H9 (cell line): ENCODE data around the gene CBLN3. TPM values are rescaled to one million over a fixed set of nuclear protein-coding genes. Genes with fewer than 3 reads are reported as not detected.

ENCODE experiments used
- DNase-seq: peaks from one replicate; pipeline ENCODE4 v3.0.0-alpha.2; 2017
- H2AFZ ChIP-seq: one replicate; pipeline ENCODE4 v1.6.1; 2013; ENCODE audit warnings: mild to moderate bottlenecking, low read length, control low read depth, moderate library complexity
- H2AK5ac ChIP-seq: 2 replicates; pipeline ENCODE4 v1.6.1; 2013; ENCODE audit warnings: low read length, control low read depth, mixed read lengths; ENCODE audit not compliant: insufficient read length
- H2BK120ac ChIP-seq: one replicate; pipeline ENCODE4 v1.6.1; 2013; ENCODE audit warnings: low read depth, mild to moderate bottlenecking, low read length, control low read depth, inconsistent platforms; ENCODE audit not compliant: poor library complexity, severe bottlenecking
- H2BK12ac ChIP-seq: 2 replicates; pipeline ENCODE4 v1.6.1; 2013; ENCODE audit warnings: low read length, control low read depth, mixed read lengths, low read depth; ENCODE audit not compliant: insufficient read length
- H2BK15ac ChIP-seq: 2 replicates; pipeline ENCODE4 v1.6.1; 2013; ENCODE audit warnings: low read depth, low read length, control low read depth
- H2BK20ac ChIP-seq: one replicate; pipeline ENCODE4 v1.6.1; 2013; ENCODE audit warnings: low read depth, mild to moderate bottlenecking, low read length, control low read depth, inconsistent platforms; ENCODE audit not compliant: poor library complexity, severe bottlenecking
- H2BK5ac ChIP-seq: 2 replicates; pipeline ENCODE4 v1.6.1; 2013; ENCODE audit warnings: low read length, control low read depth, mixed read lengths; ENCODE audit not compliant: insufficient read length
- H3K14ac ChIP-seq: 2 replicates; pipeline ENCODE4 v1.6.1; 2013; ENCODE audit warnings: low read length, control low read depth; ENCODE audit not compliant: insufficient read depth
- H3K18ac ChIP-seq: 2 replicates; pipeline ENCODE4 v1.6.1; 2013; ENCODE audit warnings: low read depth, mild to moderate bottlenecking, mixed read lengths, low read length, control low read depth; ENCODE audit not compliant: insufficient read length
- H3K23ac ChIP-seq: 2 replicates; pipeline ENCODE4 v1.6.1; 2013; ENCODE audit warnings: low read length, control low read depth, mixed read lengths, low read depth; ENCODE audit not compliant: insufficient read length
- H3K23me2 ChIP-seq: 2 replicates; pipeline ENCODE4 v1.6.1; 2013; ENCODE audit warnings: low read depth, mild to moderate bottlenecking, mixed read lengths, low read length, control low read depth; ENCODE audit not compliant: insufficient read length, poor library complexity, severe bottlenecking
- H3K27ac ChIP-seq: 2 replicates; pipeline ENCODE4 v1.5.1; 2013; ENCODE audit warnings: low read length, control low read depth, mixed read lengths, low read depth; ENCODE audit not compliant: insufficient read length
- H3K27me3 ChIP-seq: 2 replicates; pipeline ENCODE4 v1.6.1; 2013; ENCODE audit warnings: low read length, control low read depth, inconsistent platforms; ENCODE audit not compliant: insufficient read depth
- H3K4ac ChIP-seq: 2 replicates; pipeline ENCODE4 v1.6.1; 2013; ENCODE audit warnings: low read depth, mild to moderate bottlenecking, control low read depth, inconsistent platforms, low read length, moderate library complexity
- H3K4me1 ChIP-seq: 2 replicates; pipeline ENCODE4 v1.6.1; 2013; ENCODE audit warnings: low read length, control low read depth, inconsistent platforms; ENCODE audit not compliant: insufficient read depth
- H3K4me2 ChIP-seq: 2 replicates; pipeline ENCODE4 v1.6.1; 2013; ENCODE audit warnings: low read length, control low read depth, mixed read lengths; ENCODE audit not compliant: insufficient read length, insufficient read depth
- H3K56ac ChIP-seq: 2 replicates; pipeline ENCODE4 v1.6.1; 2013; ENCODE audit warnings: low read depth, mild to moderate bottlenecking, mixed read lengths, low read length, control low read depth; ENCODE audit not compliant: insufficient read length
- H3K79me1 ChIP-seq: 2 replicates; pipeline ENCODE4 v1.6.1; 2013; ENCODE audit warnings: low read depth, mild to moderate bottlenecking, moderate library complexity, low read length, control low read depth, inconsistent platforms; ENCODE audit not compliant: insufficient read depth, poor library complexity, severe bottlenecking
- H3K79me2 ChIP-seq: 2 replicates; pipeline ENCODE4 v1.6.1; 2013; ENCODE audit warnings: low read length, control low read depth, inconsistent platforms; ENCODE audit not compliant: insufficient read depth
- H3K9ac ChIP-seq: 2 replicates; pipeline ENCODE4 v1.6.1; 2013; ENCODE audit warnings: low read length, control low read depth, mixed read lengths; ENCODE audit not compliant: insufficient read length; ENCODE audit errors: extremely low read depth
- H3K9me3 ChIP-seq: one replicate; pipeline ENCODE4 v1.6.1; 2013; ENCODE audit warnings: low read depth, low read length, inconsistent platforms; ENCODE audit not compliant: control insufficient read depth
- H3T11ph ChIP-seq: one replicate; pipeline ENCODE4 v1.6.1; 2013; ENCODE audit warnings: mild to moderate bottlenecking, low read length, control low read depth, inconsistent platforms
- H4K20me1 ChIP-seq: one replicate; pipeline ENCODE4 v1.6.1; 2013; ENCODE audit not compliant: control insufficient read depth, insufficient read length, insufficient read depth
- H4K5ac ChIP-seq: 2 replicates; pipeline ENCODE4 v1.6.1; 2013; ENCODE audit warnings: low read depth, mild to moderate bottlenecking, mixed read lengths, low read length, control low read depth; ENCODE audit not compliant: insufficient read length
- H4K8ac ChIP-seq: replicated peaks from 2 replicates; pipeline ENCODE4 v1.6.1; 2013; ENCODE audit warnings: low read length, control low read depth, mixed read lengths, low read depth; ENCODE audit not compliant: insufficient read length
- H4K91ac ChIP-seq: 2 replicates; pipeline ENCODE4 v1.6.1; 2013; ENCODE audit warnings: low read depth, mild to moderate bottlenecking, moderate library complexity, mixed read lengths, low read length, control low read depth; ENCODE audit not compliant: insufficient read length
- H3K27ac Mint-ChIP-seq, 3 experiments: 2 replicates in 2 of 3; 3 replicates in 1 of 3; pipeline ENCODE4 v1.8.0; 2020 to 2021; ENCODE audit warnings: mixed read lengths in 3 of 3, mild to moderate bottlenecking in 1 of 3, moderate library complexity in 1 of 3
- H3K27me3 Mint-ChIP-seq: 2 replicates; pipeline ENCODE4 v1.8.0; 2021; ENCODE audit warnings: low read depth, mild to moderate bottlenecking, moderate library complexity, mixed read lengths
- H3K36me3 Mint-ChIP-seq, 3 experiments: 2 replicates in 2 of 3; 3 replicates in 1 of 3; pipeline ENCODE4 v1.8.0; 2020 to 2021; ENCODE audit warnings: low read depth in 3 of 3, mixed read lengths in 3 of 3; ENCODE audit not compliant: insufficient read depth in 1 of 3
- H3K4me1 Mint-ChIP-seq, 2 experiments: 2 replicates each; pipeline ENCODE4 v1.8.0; 2020; ENCODE audit warnings: mixed read lengths in 2 of 2
- H3K4me3 Mint-ChIP-seq, 2 experiments: 2 replicates in 1 of 2; 3 replicates in 1 of 2; pipeline ENCODE4 v1.8.0; 2020 to 2021; ENCODE audit warnings: mild to moderate bottlenecking in 2 of 2, mixed read lengths in 2 of 2, moderate library complexity in 1 of 2
- H3K9me3 Mint-ChIP-seq, 2 experiments: 2 replicates in 1 of 2; 3 replicates in 1 of 2; pipeline ENCODE4 v1.8.0; 2020; ENCODE audit warnings: mild to moderate bottlenecking in 2 of 2, mixed read lengths in 2 of 2, moderate library complexity in 1 of 2
- WGBS: extraction: QIAGEN DNeasy Blood & Tissue Kit; methylation state at CpG from one replicate; pipeline ENCODE4 v1.1.7; 2013; ENCODE audit warnings: missing lambda C conversion rate, low lambda C conversion rate, mixed read lengths; ENCODE audit not compliant: insufficient read length; ENCODE audit errors: extremely low coverage; 5-methylcytosine and 5-hydroxymethylcytosine counted together
- total RNA-seq: library from RNA; stranded (reverse); gene quantifications from 2 replicates; pipeline ENCODE4 v1.2.1, GENCODE V29; 2021
- TF ChIP-seq, protein P1 (sequence below): fragments of 200-600 bp; sonication (generic); conservative IDR thresholded peaks from 3 replicates; pipeline ENCODE4 v1.8.0; 2021; ENCODE audit warnings: antibody characterized with exemption, mild to moderate bottlenecking

Gene CBLN3
- total RNA-seq, 1 experiment from 2014 or later, result 0.39 TPM

DNA sequence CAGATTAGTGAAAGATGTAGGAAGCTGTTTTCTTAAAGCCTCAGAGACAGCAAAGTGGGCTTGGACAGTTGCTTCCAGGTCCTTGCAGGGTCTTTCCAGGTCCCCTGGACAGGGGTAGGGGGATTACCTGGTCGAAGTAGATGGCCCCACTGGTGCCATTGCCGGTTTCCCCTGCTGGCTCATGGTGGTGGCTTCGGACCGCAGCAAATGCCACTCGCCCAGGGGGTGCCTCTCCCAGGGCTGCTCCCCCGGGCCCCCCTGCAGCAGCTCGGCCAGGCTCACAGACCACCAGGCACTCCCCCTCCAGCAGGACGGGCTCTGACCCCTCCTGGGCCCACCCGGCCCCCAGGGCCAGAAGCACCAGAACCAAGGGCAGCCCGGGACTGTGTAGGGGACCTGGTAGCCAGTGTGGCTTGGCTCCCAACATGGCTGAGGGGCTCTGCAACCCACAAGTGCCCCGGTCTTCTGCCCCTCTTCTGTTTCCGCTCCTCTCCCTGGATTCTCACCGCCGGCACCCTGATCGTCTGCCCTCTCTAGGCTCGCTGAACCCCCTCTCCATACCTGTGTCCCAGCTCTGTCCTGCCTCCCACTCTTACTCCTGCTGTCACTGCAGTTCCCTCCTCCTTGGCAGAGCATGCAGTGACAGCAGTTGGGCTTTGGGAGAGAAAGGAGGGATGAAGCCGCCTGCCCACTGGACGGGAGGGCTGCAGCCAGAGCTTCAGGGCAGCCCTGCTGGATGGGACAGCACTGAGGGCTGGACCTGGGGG is 657 bp downstream of the CBLN3 start:
- Mint-ChIP-seq H3K9me3 (no peaks in the 10 kb centered on the region), H3K4me3 (peak overlapping the region; percentile 67 to 84), H3K4me1 (peaks cover 29 to 30% of the 10 kb centered on the region in 2 experiments), H3K27me3 (peaks cover 8% of the 10 kb centered on the region), H3K36me3 (peaks cover 0 to 18% (median 14%) of the 10 kb centered on the region in 3 experiments; a peak in 5 of 7 replicates), H3K27ac (peak overlapping the region in 1 of 3 experiments; percentile 75; a peak in 1 of 7 replicates)
- no peak overlapping the region for H2AK5ac ChIP-seq
- no peak overlapping the region for H2BK15ac ChIP-seq
- H2BK120ac ChIP-seq, result no peak overlapping the region
- no peak for DNase-seq
- no peak overlapping the region for H3K4ac ChIP-seq
- no peak overlapping the region for H2BK5ac ChIP-seq
- no peak overlapping the region for H3K18ac ChIP-seq
- H3K9ac ChIP-seq, result no peak overlapping the region
- H4K20me1 ChIP-seq, result peaks cover 2% of the 10 kb centered on the region
- peaks cover 3% of the 10 kb centered on the region; the same call in 1 of the 2 replicates for H3K4me1 ChIP-seq
- WGBS, result no CpG with 5 or more reads among the region's 18 CpGs
- H3T11ph ChIP-seq, result no peak overlapping the region
- H3K4me2 ChIP-seq, result peak overlapping the region; percentile 98
- TF ChIP-seq, protein P1, sequence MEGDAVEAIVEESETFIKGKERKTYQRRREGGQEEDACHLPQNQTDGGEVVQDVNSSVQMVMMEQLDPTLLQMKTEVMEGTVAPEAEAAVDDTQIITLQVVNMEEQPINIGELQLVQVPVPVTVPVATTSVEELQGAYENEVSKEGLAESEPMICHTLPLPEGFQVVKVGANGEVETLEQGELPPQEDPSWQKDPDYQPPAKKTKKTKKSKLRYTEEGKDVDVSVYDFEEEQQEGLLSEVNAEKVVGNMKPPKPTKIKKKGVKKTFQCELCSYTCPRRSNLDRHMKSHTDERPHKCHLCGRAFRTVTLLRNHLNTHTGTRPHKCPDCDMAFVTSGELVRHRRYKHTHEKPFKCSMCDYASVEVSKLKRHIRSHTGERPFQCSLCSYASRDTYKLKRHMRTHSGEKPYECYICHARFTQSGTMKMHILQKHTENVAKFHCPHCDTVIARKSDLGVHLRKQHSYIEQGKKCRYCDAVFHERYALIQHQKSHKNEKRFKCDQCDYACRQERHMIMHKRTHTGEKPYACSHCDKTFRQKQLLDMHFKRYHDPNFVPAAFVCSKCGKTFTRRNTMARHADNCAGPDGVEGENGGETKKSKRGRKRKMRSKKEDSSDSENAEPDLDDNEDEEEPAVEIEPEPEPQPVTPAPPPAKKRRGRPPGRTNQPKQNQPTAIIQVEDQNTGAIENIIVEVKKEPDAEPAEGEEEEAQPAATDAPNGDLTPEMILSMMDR, result no peak
- H3K23ac ChIP-seq, result no peak overlapping the region
- H4K8ac ChIP-seq, result no peak overlapping the region
- H3K27ac ChIP-seq, result no peak overlapping the region
- H4K5ac ChIP-seq, result no peak overlapping the region
- H3K79me1 ChIP-seq, result no peaks in the 10 kb centered on the region
- H3K79me2 ChIP-seq, result no peaks in the 10 kb centered on the region
- no peak overlapping the region for H3K56ac ChIP-seq
- H2BK20ac ChIP-seq, result no peak overlapping the region
- H3K23me2 ChIP-seq, result peaks cover 7% of the 10 kb centered on the region
- no peaks in the 10 kb centered on the region for H3K9me3 ChIP-seq
- no peak overlapping the region for H2BK12ac ChIP-seq
- H4K91ac ChIP-seq, result no peak overlapping the region
- no peak overlapping the region for H2AFZ ChIP-seq
- H3K27me3 ChIP-seq, result peaks cover 2% of the 10 kb centered on the region; the same call in 1 of the 2 replicates
- no peak overlapping the region for H3K14ac ChIP-seq
